Keratinocyte (primary cell): ENCODE data around the gene TBC1D10B. TPM values are rescaled to one million over a fixed set of nuclear protein-coding genes. Genes with fewer than 3 reads are reported as not detected.

Source experiments
- DNase-seq: peaks from one replicate; pipeline ENCODE4 v3.0.0-alpha.2; 2011; ENCODE audit warnings: low read depth, missing footprints, low spot score
- FAIRE-seq: peaks from 2 replicates; lab custom pipeline; 2011; peaks lifted over from hg19 to GRCh38; lab: Jason Lieb, UNC
- H2AFZ ChIP-seq: 2 replicates; pipeline ENCODE4 v1.6.0; 2012; ENCODE audit warnings: low read length, control low read depth, inconsistent platforms; ENCODE audit not compliant: control insufficient read depth
- H3K27ac ChIP-seq: 2 replicates; pipeline ENCODE4 v1.5.1; 2011; ENCODE audit warnings: low read length; ENCODE audit not compliant: control insufficient read depth, insufficient read depth
- H3K27me3 ChIP-seq: 3 replicates; pipeline ENCODE4 v1.6.0; 2011; ENCODE audit warnings: low read length; ENCODE audit not compliant: control insufficient read depth, insufficient read depth; ENCODE audit errors: extremely low read depth
- H3K36me3 ChIP-seq, 2 experiments: 2 replicates in 1 of 2; 3 replicates in 1 of 2; pipeline ENCODE4 v1.5.1; 2011; ENCODE audit warnings: low read length in 2 of 2, mild to moderate bottlenecking in 1 of 2; ENCODE audit not compliant: control insufficient read depth in 2 of 2, insufficient read depth in 2 of 2; ENCODE audit errors: extremely low read depth in 1 of 2
- H3K4me1 ChIP-seq: 3 replicates; pipeline ENCODE4 v1.5.1; 2011; ENCODE audit warnings: low read length; ENCODE audit not compliant: control insufficient read depth, insufficient read depth; ENCODE audit errors: extremely low read depth
- H3K4me2 ChIP-seq: 3 replicates; pipeline ENCODE4 v1.6.0; 2011; ENCODE audit warnings: low read depth, low read length; ENCODE audit not compliant: control insufficient read depth, insufficient read depth; ENCODE audit errors: extremely low read depth
- H3K4me3 ChIP-seq, 3 experiments: fragments of 200-600 bp in 1 of 3; sonication (generic) in 1 of 3; 2 replicates in 2 of 3; 3 replicates in 1 of 3; pipeline ENCODE4 v1.5.1; 2011 to 2016; ENCODE audit warnings: low read length in 3 of 3, mild to moderate bottlenecking in 3 of 3, control low read depth in 2 of 3, inconsistent platforms in 1 of 3, low read depth in 1 of 3, mixed read lengths in 1 of 3, mixed run types in 1 of 3, moderate library complexity in 1 of 3; ENCODE audit not compliant: control insufficient read depth in 2 of 3, insufficient read depth in 2 of 3; ENCODE audit errors: extremely low read depth in 1 of 3
- H3K79me2 ChIP-seq: 2 replicates; pipeline ENCODE4 v1.6.0; 2012; ENCODE audit warnings: low read length; ENCODE audit not compliant: control insufficient read depth, insufficient read depth
- H3K9ac ChIP-seq: 3 replicates; pipeline ENCODE4 v1.6.0; 2011; ENCODE audit warnings: low read length; ENCODE audit not compliant: control insufficient read depth, insufficient read depth; ENCODE audit errors: extremely low read depth
- H3K9me1 ChIP-seq: 3 replicates; pipeline ENCODE4 v1.6.0; 2011; ENCODE audit warnings: low read length; ENCODE audit not compliant: control insufficient read depth, insufficient read depth; ENCODE audit errors: extremely low read depth
- H3K9me3 ChIP-seq: 2 replicates; pipeline ENCODE4 v1.5.1; 2012; ENCODE audit warnings: low read depth, low read length; ENCODE audit not compliant: control insufficient read depth
- H4K20me1 ChIP-seq: 3 replicates; pipeline ENCODE4 v1.6.0; 2011; ENCODE audit warnings: low read length; ENCODE audit not compliant: control insufficient read depth, insufficient read depth; ENCODE audit errors: extremely low read depth
- CTCF ChIP-seq, 3 experiments: IDR thresholded peaks in 1 of 3; conservative IDR thresholded peaks in 1 of 3; optimal IDR thresholded peaks in 1 of 3; 2 replicates in 2 of 3; 3 replicates in 1 of 3; pipeline versions ENCODE3 to v1.5.1; 2011; ENCODE audit warnings: low read length in 3 of 3, mild to moderate bottlenecking in 3 of 3, moderate library complexity in 2 of 3, control low read depth in 1 of 3, inconsistent platforms in 1 of 3; ENCODE audit not compliant: insufficient read depth in 2 of 3; ENCODE audit errors: extremely low read depth in 1 of 3
- EZH2 ChIP-seq: IDR thresholded peaks from one replicate; pipeline ENCODE4 v1.6.1; 2012; ENCODE audit warnings: inconsistent platforms, mild to moderate bottlenecking, low read length, moderate library complexity
- dilution Hi-C: fragments of 300-500 bp; cut with MboI; formaldehyde crosslinking; loops from one replicate; pipeline ENCODE4 v1.7.0; 2020; ENCODE audit warnings: low sequenced_read_pairs; ENCODE audit not compliant: extremely low pct_ligation_motif_present
- polyA plus RNA-seq, 5 experiments: library from polyadenylated mRNA; depleted of rRNA in 3 of 5; stranded (reverse) in 3 of 5; stranded (forward) in 1 of 5; unstranded in 1 of 5; fragments of >200 nt; gene quantifications; 1 replicate in 1 of 5; 2 replicates in 3 of 5; 3 replicates in 1 of 5; pipeline versions ENCODE4 v1.2.1 to v1.2.3, GENCODE V29; 2011 to 2012; ENCODE audit warnings: missing spikeins in 2 of 5, low read depth in 1 of 5, low replicate concordance in 1 of 5

TBC1D10B gene
- polyA plus RNA-seq, 1 donor (not counting 4 experiments of a cell fraction or from before 2014, with no cell fraction given): 8.6 TPM

- Histone ChIP-seq H3K9ac (peak overlapping the region; percentile 67), H3K27me3 (no peaks in the 10 kb centered on the region), H3K36me3 (peaks cover 0 to 3% of the 10 kb centered on the region in 2 experiments), H3K4me3 (peak overlapping the region; percentile 74 to 84 (median 78)), H3K4me1 (peaks cover 5% of the 10 kb centered on the region), H3K9me1 (no peaks in the 10 kb centered on the region), H2AFZ (peak overlapping the region; percentile 71), H3K79me2 (peaks cover 4% of the 10 kb centered on the region), H4K20me1 (no peaks in the 10 kb centered on the region), H3K9me3 (no peaks in the 10 kb centered on the region), H3K27ac (no peak overlapping the region), H3K4me2 (peak overlapping the region; percentile 84)
- TF ChIP-seq CTCF (optimal IDR thresholded peaks at IDR 0.05 in 1 of 3, IDR thresholded peaks at IDR 0.05 in 1 of 3, conservative IDR thresholded peaks at IDR 0.05 in 1 of 3; ENCODE audit: extremely low read depth in 1 of 3, insufficient read depth in 2 of 3, low read length in 3 of 3) (no peak), EZH2 (no peak)
- no peak for FAIRE-seq
- no peak for DNase-seq
- dilution Hi-C loops: no loop called here
These were observed 24.4 kb upstream of the TBC1D10B start for GRCh38 chr16:30394592-30395154.

- H3K4me1 ChIP-seq: peaks cover 2% of the 10 kb centered on the region
- FAIRE-seq (no peak), DNase-seq (no peak)
- H3K27ac ChIP-seq: no peak overlapping the region
- peaks cover 0 to 2% of the 10 kb centered on the region in 2 experiments for H3K36me3 ChIP-seq
- H3K9me3 ChIP-seq: no peaks in the 10 kb centered on the region
- H3K79me2 ChIP-seq: no peaks in the 10 kb centered on the region
- no peak for TF ChIP-seq CTCF (optimal IDR thresholded peaks at IDR 0.05 in 1 of 3, IDR thresholded peaks at IDR 0.05 in 1 of 3, conservative IDR thresholded peaks at IDR 0.05 in 1 of 3; ENCODE audit: extremely low read depth in 1 of 3, insufficient read depth in 2 of 3, low read length in 3 of 3)
- no peak for TF ChIP-seq EZH2
- H3K4me3 ChIP-seq: no peak overlapping the region
- no peaks in the 10 kb centered on the region for H3K27me3 ChIP-seq
- no peak overlapping the region for H3K9ac ChIP-seq
- H4K20me1 ChIP-seq: no peaks in the 10 kb centered on the region
- no peaks in the 10 kb centered on the region for H3K9me1 ChIP-seq
- H3K4me2 ChIP-seq: no peak overlapping the region
- H2AFZ ChIP-seq: no peak overlapping the region
- dilution Hi-C loops: no loop called here
These were observed 13.2 kb upstream of the TBC1D10B start for GRCh38 chr16:30383521-30383920.
